Glutamatergic neuron (in vitro differentiated cells): Measurements from ENCODE around the gene UCN2. TPM values are rescaled to one million over a fixed set of nuclear protein-coding genes. Genes with fewer than 3 reads are reported as not detected.

Experiments used
- DNase-seq: peaks from one replicate; pipeline ENCODE4 v3.0.0; 2022
- H3K27ac Mint-ChIP-seq: one replicate; pipeline ENCODE4 v1.8.0; 2020; ENCODE audit warnings: mild to moderate bottlenecking, mixed read lengths, inconsistent platforms; ENCODE audit not compliant: unreplicated experiment
- H3K27me3 Mint-ChIP-seq: one replicate; pipeline ENCODE4 v1.8.0; 2020; ENCODE audit warnings: mild to moderate bottlenecking, moderate library complexity, mixed read lengths, inconsistent platforms; ENCODE audit not compliant: unreplicated experiment
- H3K36me3 Mint-ChIP-seq: one replicate; pipeline ENCODE4 v1.8.0; 2020; ENCODE audit warnings: mild to moderate bottlenecking, mixed read lengths, inconsistent platforms; ENCODE audit not compliant: unreplicated experiment
- H3K4me1 Mint-ChIP-seq: one replicate; pipeline ENCODE4 v1.8.0; 2020; ENCODE audit warnings: mild to moderate bottlenecking, low read depth, mixed read lengths, inconsistent platforms; ENCODE audit not compliant: unreplicated experiment
- H3K4me3 Mint-ChIP-seq: one replicate; pipeline ENCODE4 v1.8.0; 2020; ENCODE audit warnings: mild to moderate bottlenecking, mixed read lengths, inconsistent platforms; ENCODE audit not compliant: unreplicated experiment
- H3K9me3 Mint-ChIP-seq: one replicate; pipeline ENCODE4 v1.8.0; 2020; ENCODE audit warnings: mild to moderate bottlenecking, moderate library complexity, mixed read lengths, inconsistent platforms; ENCODE audit not compliant: unreplicated experiment
- CTCF ChIP-seq: fragments of 200-600 bp; sonication (generic); IDR thresholded peaks from one replicate; pipeline ENCODE4 v1.5.0; 2021; ENCODE audit not compliant: partially characterized antibody, unreplicated experiment
- long read RNA-seq: library from polyadenylated mRNA; unstranded; transcript quantifications from one replicate; pipeline ENCODE4 v2.0.0, GENCODE V29; 2020; ENCODE audit not compliant: unreplicated experiment
- total RNA-seq: library from RNA; stranded (reverse); fragmentation: NEBNext Ultra II Directional; extraction: Animal tissue kit (Norgen Biotek cat#: 25700); gene quantifications from one replicate; pipeline ENCODE4 v1.2.1, GENCODE V29; 2021; ENCODE audit not compliant: unreplicated experiment

UCN2 gene, protein sequence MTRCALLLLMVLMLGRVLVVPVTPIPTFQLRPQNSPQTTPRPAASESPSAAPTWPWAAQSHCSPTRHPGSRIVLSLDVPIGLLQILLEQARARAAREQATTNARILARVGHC
- 4.3 TPM for total RNA-seq
- long read RNA-seq = 0 reads

DNA sequence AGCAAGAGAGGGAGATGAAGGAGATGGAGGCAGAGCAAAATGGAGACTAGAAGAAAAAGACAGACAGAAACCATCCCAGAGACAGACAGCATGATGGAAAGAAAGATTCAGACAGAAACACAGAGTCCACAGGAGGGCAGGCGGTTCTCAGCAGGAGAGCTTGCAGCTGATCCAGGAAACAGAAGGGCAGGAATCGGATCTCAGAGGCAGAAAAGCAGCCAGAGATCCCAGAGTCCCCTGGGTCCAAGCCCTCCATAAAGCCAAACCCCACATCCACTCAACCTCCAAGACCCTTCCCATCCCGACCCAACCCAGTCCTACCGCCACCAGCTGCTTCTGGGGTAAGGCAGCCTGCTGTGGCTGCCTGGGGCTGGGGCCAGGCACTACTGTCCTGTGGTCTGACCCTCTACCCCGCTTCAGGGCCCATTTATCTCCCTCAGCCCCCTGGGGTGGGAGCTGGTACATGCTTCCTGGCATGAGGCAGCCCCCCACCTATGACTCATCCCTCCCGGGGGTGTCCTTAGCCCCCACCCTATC lies at the start of gene UCN2:
TSS of gene UCN2 (minus strand) at position 400 of the 537 bp plus-strand sequence. CDS start 657 bp downstream, outside the sequence.
- peaks cover 24% of the 10 kb centered on the region for H3K9me3 Mint-ChIP-seq
- H3K27ac Mint-ChIP-seq = peak within 1 kb of the TSS; percentile 99
- H3K4me3 Mint-ChIP-seq = peak within 1 kb of the TSS; percentile 75
- peak; percentile 50 for DNase-seq
- H3K36me3 Mint-ChIP-seq = no peaks in the 10 kb centered on the region
- H3K27me3 Mint-ChIP-seq = peaks cover 31% of the 10 kb centered on the region
- H3K4me1 Mint-ChIP-seq = peaks cover 47% of the 10 kb centered on the region
- no peak for TF ChIP-seq CTCF

- TF ChIP-seq CTCF = no peak
- no peak overlapping the region for H3K27ac Mint-ChIP-seq
Observed at GRCh38 chr3:48612309-48612708, 48.7 kb upstream of the UCN2 start.

GRCh38 chr3:48609088-48610005 lies 45.8 kb upstream of the UCN2 start, which contains the start of gene UQCRC1:
TSS of gene UQCRC1 (minus strand) at chr3:48609646. CDS start at chr3:48609620, 26 bp downstream.
- Mint-ChIP-seq H3K27me3 (peaks cover 3% of the 10 kb centered on the region), H3K27ac (peak within 1 kb of the TSS; percentile 80), H3K4me3 (peak within 1 kb of the TSS; percentile 91), H3K9me3 (no peaks in the 10 kb centered on the region), H3K36me3 (peaks cover 4% of the 10 kb centered on the region), H3K4me1 (peaks cover 7% of the 10 kb centered on the region)
- DNase-seq = peak; percentile 95
- peak; percentile 86 for TF ChIP-seq CTCF

More at GRCh38 chr3:48612309-48612708, 48.7 kb upstream of the UCN2 start:
- peaks cover 7% of the 10 kb centered on the region for H3K36me3 Mint-ChIP-seq
- peaks cover 2% of the 10 kb centered on the region for H3K9me3 Mint-ChIP-seq
- DNase-seq = no peak
- H3K4me3 Mint-ChIP-seq = no peak overlapping the region
- peaks cover 7% of the 10 kb centered on the region for H3K4me1 Mint-ChIP-seq
- H3K27me3 Mint-ChIP-seq = no peaks in the 10 kb centered on the region

- Mint-ChIP-seq H3K4me1 (peaks cover 7% of the 10 kb centered on the region), H3K4me3 (no peak overlapping the region), H3K36me3 (peaks cover 4% of the 10 kb centered on the region), H3K27me3 (peaks cover 5% of the 10 kb centered on the region), H3K9me3 (no peaks in the 10 kb centered on the region), H3K27ac (no peak overlapping the region)
- no peak for DNase-seq
- TF ChIP-seq CTCF = no peak
Observed at GRCh38 chr3:48607519-48607918, 43.9 kb upstream of the UCN2 start.
